GM19240 (cell line): ENCODE data around the gene RIPK1.

Experiments used
- DNase-seq: peaks from one replicate; pipeline ENCODE4 v3.0.0; 2011; ENCODE audit warnings: low spot score; ENCODE audit not compliant: insufficient read length

Gene RIPK1

GRCh38 chr6:3079682-3080081 lies 11.4 kb downstream of the RIPK1 start:
- DNase-seq, result no peak

- DNase-seq, result no peak
These were observed 13.7 kb downstream of the RIPK1 start for GRCh38 chr6:3081960-3082359.

GRCh38 chr6:3085074-3085473 lies 16.8 kb downstream of the RIPK1 start:
- no peak for DNase-seq

GRCh38 chr6:3086282-3086946 lies 18.1 kb downstream of the RIPK1 start:
- no peak for DNase-seq

- no peak for DNase-seq
These were observed 20.2 kb downstream of the RIPK1 start for GRCh38 chr6:3088446-3088845.

- no peak for DNase-seq
These were observed 20.7 kb downstream of the RIPK1 start for GRCh38 chr6:3088968-3089367.

- DNase-seq, result no peak
These were observed 21.7 kb downstream of the RIPK1 start for GRCh38 chr6:3090013-3090412.

GRCh38 chr6:3094815-3095214 lies 26.5 kb downstream of the RIPK1 start:
- DNase-seq, result no peak

GRCh38 chr6:3102875-3103274 lies 34.6 kb downstream of the RIPK1 start:
- no peak for DNase-seq

GRCh38 chr6:3108746-3109414 lies 40.6 kb downstream of the RIPK1 start:
- DNase-seq, result no peak

- no peak for DNase-seq
These were observed 41.5 kb downstream of the RIPK1 start for GRCh38 chr6:3109761-3110160.

GRCh38 chr6:3114377-3114776 lies 46.1 kb downstream of the RIPK1 start:
- DNase-seq, result no peak

- DNase-seq, result no peak
These were observed 49.6 kb downstream of the RIPK1 start for GRCh38 chr6:3117912-3118352.

- peak; percentile 91 for DNase-seq
These were observed 50.2 kb downstream of the RIPK1 start, which contains the start of gene BPHL for GRCh38 chr6:3118353-3119039. TSS of gene BPHL (plus strand) at chr6:3118711. CDS start at chr6:3118741, 30 bp downstream.

GRCh38 chr6:3119040-3119723 lies 50.9 kb downstream of the RIPK1 start:
- no peak for DNase-seq

- DNase-seq, result no peak
These were observed 52.4 kb downstream of the RIPK1 start for GRCh38 chr6:3120765-3121089.

GRCh38 chr6:3122823-3123182 lies 54.5 kb downstream of the RIPK1 start:
- no peak for DNase-seq

- no peak for DNase-seq
These were observed 56.4 kb downstream of the RIPK1 start for GRCh38 chr6:3124667-3125066.

GRCh38 chr6:3125815-3126214 lies 57.5 kb downstream of the RIPK1 start:
- DNase-seq, result no peak

GRCh38 chr6:3128356-3129108 lies 60.2 kb downstream of the RIPK1 start:
- no peak for DNase-seq

GRCh38 chr6:3131695-3132094 lies 63.4 kb downstream of the RIPK1 start:
- DNase-seq, result no peak
